Thymus (tissue), 11 donors: ENCODE data around the gene TMEM123. TPM values are rescaled to one million over a fixed set of nuclear protein-coding genes. Genes with fewer than 3 reads are reported as not detected.
"Not testable (repeated sequence)": the region's sequence is repeated elsewhere in the genome, so short reads cannot be mapped to it uniquely, and the experiment has no call there.

ENCODE experiments used
- DNase-seq, 9 donors: peaks; one replicate each; pipeline ENCODE4 v3.0.0-alpha.2; 2013; ENCODE audit warnings: low spot score in 9 of 9, low read depth in 6 of 9, missing footprints in 1 of 9
- H3K27ac ChIP-seq, 2 donors: one replicate each; pipeline ENCODE4 v1.5.1; 2013; ENCODE audit warnings: control low read depth in 1 of 2, low read depth in 1 of 2, low read length in 1 of 2, mild to moderate bottlenecking in 1 of 2, moderate library complexity in 1 of 2
- H3K27me3 ChIP-seq, 2 donors: one replicate each; pipeline ENCODE4 v1.5.1; 2013; ENCODE audit warnings: low read length in 1 of 2; ENCODE audit not compliant: control insufficient read depth in 2 of 2, insufficient read depth in 1 of 2
- H3K36me3 ChIP-seq, 2 donors: one replicate each; pipeline ENCODE4 v1.5.1; 2013; ENCODE audit warnings: low read length in 1 of 2, mild to moderate bottlenecking in 1 of 2, moderate library complexity in 1 of 2; ENCODE audit not compliant: control insufficient read depth in 2 of 2, insufficient read depth in 2 of 2
- H3K4me1 ChIP-seq, 2 donors: one replicate each; pipeline ENCODE4 v1.5.1; 2013; ENCODE audit warnings: low read length in 2 of 2; ENCODE audit not compliant: control insufficient read depth in 2 of 2, insufficient read depth in 2 of 2
- H3K4me3 ChIP-seq, 2 donors: one replicate each; pipeline ENCODE4 v1.5.1; 2013; ENCODE audit warnings: low read length in 2 of 2, control low read depth in 1 of 2, mild to moderate bottlenecking in 1 of 2
- H3K9me3 ChIP-seq, 2 donors: one replicate each; pipeline ENCODE4 v1.5.1; 2013; ENCODE audit warnings: low read length in 1 of 2, mild to moderate bottlenecking in 1 of 2; ENCODE audit not compliant: control insufficient read depth in 2 of 2, insufficient read depth in 1 of 2
- WGBS: extraction: QIAGEN DNeasy Blood & Tissue Kit; methylation state at CpG from one replicate; pipeline ENCODE4 v1.1.7; 2013; 5-methylcytosine and 5-hydroxymethylcytosine counted together
- polyA plus RNA-seq: library from polyadenylated mRNA; stranded (reverse); fragments of 200-250 nt; gene quantifications from one replicate; pipeline ENCODE4 v1.2.3, GENCODE V29; 2013
- total RNA-seq: library from RNA; stranded (reverse); fragments of 120-200 nt; gene quantifications from one replicate; pipeline ENCODE4 v1.2.4, GENCODE V29; 2013
- donor health status: healthy.

Gene TMEM123
- total and polyA plus RNA-seq, 2 donors: 174 to 282 TPM

DNA sequence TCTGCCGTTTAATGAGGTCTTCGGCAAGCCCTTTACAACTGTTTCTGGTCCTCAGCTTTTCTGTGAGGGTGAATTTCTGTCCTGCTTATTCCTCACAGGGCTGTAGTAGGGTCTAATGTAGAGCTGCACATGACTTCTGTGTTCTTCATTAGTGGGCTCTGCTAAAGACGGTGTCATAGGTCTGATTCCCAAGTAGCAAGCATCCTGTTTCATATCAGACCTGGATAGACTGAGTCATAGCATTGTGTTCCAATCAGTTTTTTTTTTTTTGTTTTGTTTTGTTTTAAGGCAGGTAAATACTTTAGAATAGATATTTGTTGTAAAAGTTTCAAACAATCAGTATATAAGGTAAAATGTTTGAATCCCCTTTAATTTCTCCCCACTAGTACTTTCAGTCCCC lies 70.2 kb downstream of the TMEM123 start:
- no peaks in the 10 kb centered on the region for H3K9me3 ChIP-seq
- H3K36me3 ChIP-seq: peaks cover 31 to 62% of the 10 kb centered on the region in 2 donors
- no peak overlapping the region for H3K4me3 ChIP-seq
- H3K4me1 ChIP-seq: peaks cover 0 to 13% of the 10 kb centered on the region in 2 donors
- 98% methylated on average over 3 of the region's 3 CpGs for WGBS
- H3K27ac ChIP-seq: no peak overlapping the region
- DNase-seq: no peak
- H3K27me3 ChIP-seq: no peaks in the 10 kb centered on the region

DNA sequence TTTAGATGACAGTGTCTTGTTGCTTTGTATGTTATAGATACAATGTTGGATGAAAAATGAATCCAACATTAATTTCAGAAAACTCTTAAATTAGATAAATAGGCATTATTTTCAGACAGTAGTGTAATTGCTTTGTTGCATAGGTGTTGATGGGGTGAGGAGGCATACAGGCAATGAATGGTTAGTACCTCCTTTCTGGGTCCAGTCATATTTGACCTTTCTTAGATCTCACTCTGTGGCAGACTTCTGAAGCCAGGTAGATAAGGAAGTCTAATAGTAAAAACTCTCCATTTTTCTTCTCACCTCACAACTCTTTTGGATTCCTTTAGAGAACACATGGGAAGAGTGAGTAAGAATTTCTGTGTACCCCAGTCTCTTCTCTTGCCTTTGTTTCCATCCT lies 73.7 kb downstream of the TMEM123 start:
- Histone ChIP-seq H3K9me3 (no peaks in the 10 kb centered on the region), H3K4me1 (peaks cover 0 to 5% of the 10 kb centered on the region in 2 donors), H3K27me3 (no peaks in the 10 kb centered on the region), H3K27ac (no peak overlapping the region), H3K4me3 (no peak overlapping the region), H3K36me3 (peaks cover 26 to 56% of the 10 kb centered on the region in 2 donors)
- no peak for DNase-seq

GRCh38 chr11:102377891-102378290 lies 74.7 kb downstream of the TMEM123 start:
- peaks cover 0 to 5% of the 10 kb centered on the region in 2 donors for H3K4me1 ChIP-seq
- H3K27ac ChIP-seq: no peak overlapping the region
- DNase-seq: no peak
- WGBS: 97% methylated on average over 2 of the region's 2 CpGs
- no peaks in the 10 kb centered on the region for H3K27me3 ChIP-seq
- H3K36me3 ChIP-seq: peaks cover 26 to 53% of the 10 kb centered on the region in 2 donors
- no peaks in the 10 kb centered on the region for H3K9me3 ChIP-seq
- H3K4me3 ChIP-seq: no peak overlapping the region

- peaks cover 18 to 39% of the 10 kb centered on the region in 2 donors for H3K36me3 ChIP-seq
- H3K9me3 ChIP-seq: no peaks in the 10 kb centered on the region
- H3K4me3 ChIP-seq: no peak overlapping the region
- no peak for DNase-seq
- 96% methylated on average over 5 of the region's 5 CpGs for WGBS
- H3K27me3 ChIP-seq: no peaks in the 10 kb centered on the region
- H3K4me1 ChIP-seq: peaks cover 0 to 5% of the 10 kb centered on the region in 2 donors
- no peak overlapping the region for H3K27ac ChIP-seq
Observed at GRCh38 chr11:102375720-102376399, 76.7 kb downstream of the TMEM123 start.

- H3K9me3 ChIP-seq, H3K27me3 ChIP-seq, H3K4me1 ChIP-seq, H3K4me3 ChIP-seq, H3K27ac ChIP-seq, DNase-seq: not testable (repeated sequence)
- WGBS: 91% methylated on average over 31 of the region's 31 CpGs
- H3K36me3 ChIP-seq: peaks cover 15 to 31% of the 10 kb centered on the region in 2 donors
Observed at GRCh38 chr11:102374633-102375424, 77.7 kb downstream of the TMEM123 start.

DNA sequence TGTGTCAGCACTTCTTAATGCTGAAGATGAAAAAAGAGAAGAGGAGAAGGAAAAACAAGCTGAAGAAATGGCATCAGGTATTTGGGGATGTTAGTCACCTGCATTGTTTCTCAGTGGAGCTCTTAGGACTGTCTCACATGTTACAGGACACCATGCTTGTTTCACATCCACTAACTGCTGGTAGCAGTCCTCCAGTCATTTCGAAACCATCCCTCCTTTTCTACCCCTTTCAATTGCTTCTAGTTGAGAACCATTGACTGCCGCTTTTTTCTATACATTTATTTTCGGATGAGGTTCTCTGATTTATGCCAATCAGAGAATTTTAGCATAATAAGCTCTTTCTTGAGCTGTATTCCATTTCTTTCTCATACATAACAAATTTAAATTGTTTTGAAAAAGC lies 84.1 kb downstream of the TMEM123 start:
- Histone ChIP-seq H3K9me3 (no peaks in the 10 kb centered on the region), H3K4me3 (no peak overlapping the region), H3K4me1 (no peaks in the 10 kb centered on the region), H3K27me3 (no peaks in the 10 kb centered on the region), H3K27ac (no peak overlapping the region), H3K36me3 (peaks cover 19 to 43% of the 10 kb centered on the region in 2 donors)
- 97% methylated on average over 3 of the region's 3 CpGs for WGBS
- no peak for DNase-seq

DNA sequence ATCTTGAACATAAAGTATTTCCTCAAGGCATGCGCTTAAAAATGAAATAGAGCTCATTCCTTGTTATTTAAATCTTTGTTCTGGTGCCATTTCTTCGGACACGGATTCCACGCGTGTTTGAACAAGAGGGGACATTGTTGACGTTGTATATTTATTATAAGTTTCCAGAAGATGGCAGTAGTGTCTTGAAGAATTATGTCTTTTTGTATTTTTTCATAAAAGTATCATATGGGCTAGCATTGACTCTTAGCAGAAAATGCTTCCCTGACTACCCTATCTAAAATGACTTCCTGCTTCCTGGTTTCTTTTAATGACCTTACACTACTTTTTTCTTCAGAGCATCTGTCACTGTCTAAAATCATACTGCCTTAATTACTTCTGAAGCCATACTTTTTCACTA lies 85.2 kb downstream of the TMEM123 start:
- WGBS: 73% methylated on average over 6 of the region's 6 CpGs
- H3K4me3 ChIP-seq: no peak overlapping the region
- H3K27ac ChIP-seq: no peak overlapping the region
- no peaks in the 10 kb centered on the region for H3K4me1 ChIP-seq
- H3K27me3 ChIP-seq: no peaks in the 10 kb centered on the region
- peak in 2 of 9 donors; percentile 30 to 59 for DNase-seq
- H3K9me3 ChIP-seq: no peaks in the 10 kb centered on the region
- H3K36me3 ChIP-seq: peaks cover 19 to 50% of the 10 kb centered on the region in 2 donors

- peaks cover 0 to 8% of the 10 kb centered on the region in 2 donors for H3K9me3 ChIP-seq
- peaks cover 13 to 14% of the 10 kb centered on the region in 2 donors for H3K4me1 ChIP-seq
- 92% methylated on average over 1 of the region's 1 CpG for WGBS
- no peak for DNase-seq
- H3K36me3 ChIP-seq: peaks cover 19 to 56% of the 10 kb centered on the region in 2 donors
- H3K27me3 ChIP-seq: no peaks in the 10 kb centered on the region
- no peak overlapping the region for H3K4me3 ChIP-seq
- no peak overlapping the region for H3K27ac ChIP-seq
Observed at GRCh38 chr11:102364991-102365390, 87.6 kb downstream of the TMEM123 start.
